C4-2B (cell line): ENCODE data around the gene MOB3B.

Source experiments
- H3K27ac ChIP-seq: fragments of 450-650 bp; 2 replicates; pipeline ENCODE4 v1.5.1; 2017
- ZFX ChIP-seq: fragments of 450-650 bp; IDR thresholded peaks from 2 replicates; pipeline ENCODE4 v1.6.1; 2017
- TF ChIP-seq, protein P1 (sequence below): fragments of 450-650 bp; conservative IDR thresholded peaks from 2 replicates; pipeline ENCODE4 v1.5.1; 2017; ENCODE audit warnings: mild to moderate bottlenecking

The MOB3B gene

GRCh38 chr9:27408001-27408400 is 121.6 kb downstream of the MOB3B start:
- H3K27ac ChIP-seq: no peak overlapping the region
- TF ChIP-seq, protein P1, sequence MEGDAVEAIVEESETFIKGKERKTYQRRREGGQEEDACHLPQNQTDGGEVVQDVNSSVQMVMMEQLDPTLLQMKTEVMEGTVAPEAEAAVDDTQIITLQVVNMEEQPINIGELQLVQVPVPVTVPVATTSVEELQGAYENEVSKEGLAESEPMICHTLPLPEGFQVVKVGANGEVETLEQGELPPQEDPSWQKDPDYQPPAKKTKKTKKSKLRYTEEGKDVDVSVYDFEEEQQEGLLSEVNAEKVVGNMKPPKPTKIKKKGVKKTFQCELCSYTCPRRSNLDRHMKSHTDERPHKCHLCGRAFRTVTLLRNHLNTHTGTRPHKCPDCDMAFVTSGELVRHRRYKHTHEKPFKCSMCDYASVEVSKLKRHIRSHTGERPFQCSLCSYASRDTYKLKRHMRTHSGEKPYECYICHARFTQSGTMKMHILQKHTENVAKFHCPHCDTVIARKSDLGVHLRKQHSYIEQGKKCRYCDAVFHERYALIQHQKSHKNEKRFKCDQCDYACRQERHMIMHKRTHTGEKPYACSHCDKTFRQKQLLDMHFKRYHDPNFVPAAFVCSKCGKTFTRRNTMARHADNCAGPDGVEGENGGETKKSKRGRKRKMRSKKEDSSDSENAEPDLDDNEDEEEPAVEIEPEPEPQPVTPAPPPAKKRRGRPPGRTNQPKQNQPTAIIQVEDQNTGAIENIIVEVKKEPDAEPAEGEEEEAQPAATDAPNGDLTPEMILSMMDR: no peak
- TF ChIP-seq ZFX: no peak

DNA sequence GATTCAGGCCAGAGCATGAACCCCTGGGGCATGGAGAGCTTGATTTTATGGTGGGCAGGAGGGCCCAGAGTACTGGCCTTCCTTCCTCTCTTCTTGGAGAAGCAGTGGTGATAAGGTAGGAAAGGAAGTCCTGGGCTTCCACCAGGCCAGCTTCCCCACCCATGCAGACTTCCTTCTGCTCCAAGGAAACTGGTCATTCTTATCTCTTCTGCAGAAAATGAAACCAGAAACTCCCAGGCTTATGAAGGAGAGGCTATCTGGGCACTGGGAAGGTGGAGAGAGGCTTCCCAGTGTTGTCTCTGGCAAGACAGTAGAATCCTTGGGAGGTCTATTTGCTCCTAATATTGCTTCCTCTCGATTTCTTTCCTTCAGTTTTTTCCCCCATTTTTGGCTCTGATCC is 122.1 kb downstream of the MOB3B start:
- no peak overlapping the region for H3K27ac ChIP-seq
- no peak for TF ChIP-seq ZFX
- TF ChIP-seq, protein P1: no peak

DNA sequence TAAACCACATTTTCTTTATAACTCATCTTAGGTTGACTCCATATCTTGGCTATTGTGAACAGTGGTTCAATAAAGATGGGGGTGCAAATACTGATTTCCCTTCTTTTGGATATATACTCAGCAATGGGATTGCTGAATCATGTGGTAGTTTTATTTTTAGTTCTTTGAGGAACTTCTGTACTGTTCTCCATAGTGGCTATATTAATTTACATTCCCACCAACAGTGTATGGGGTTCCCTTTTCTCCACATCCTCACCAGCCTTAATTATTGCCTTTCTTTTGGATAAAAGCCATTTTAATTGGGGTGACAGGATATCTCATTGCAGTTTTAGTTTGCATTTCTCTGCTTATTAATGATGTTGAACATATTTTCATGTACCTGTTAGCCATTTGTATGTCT is 125.0 kb downstream of the MOB3B start:
- no peak overlapping the region for H3K27ac ChIP-seq
- no peak for TF ChIP-seq ZFX
- TF ChIP-seq, protein P1: no peak

GRCh38 chr9:27402626-27403025 is 127.0 kb downstream of the MOB3B start:
- TF ChIP-seq ZFX: no peak
- TF ChIP-seq, protein P1: no peak
- no peak overlapping the region for H3K27ac ChIP-seq

DNA sequence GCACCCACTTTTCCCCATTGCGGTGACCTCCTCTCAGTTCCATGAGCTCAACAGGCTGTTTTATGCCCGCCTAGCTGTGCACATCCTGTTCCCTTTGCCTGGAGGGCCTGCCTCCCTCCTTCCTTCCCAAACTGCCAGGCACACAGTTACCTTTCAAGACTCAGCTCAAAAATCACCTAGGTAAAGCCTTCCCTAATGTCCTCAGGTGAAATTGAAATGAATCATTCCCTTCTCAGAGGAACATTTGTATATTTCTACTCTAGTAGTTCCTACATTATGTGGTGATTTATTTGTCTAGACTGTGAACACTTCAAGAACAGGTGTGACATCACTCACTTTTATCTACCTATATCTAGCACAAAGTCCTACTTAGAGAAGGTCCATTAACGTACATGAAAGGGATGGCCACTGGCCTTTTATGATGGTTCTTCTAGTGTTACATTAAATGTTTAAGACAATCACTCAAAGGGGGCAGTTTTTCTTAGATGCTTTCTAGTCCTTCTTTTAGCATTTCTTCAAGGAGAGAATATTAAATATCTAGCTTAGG is 129.2 kb downstream of the MOB3B start:
- TF ChIP-seq, protein P1: no peak
- TF ChIP-seq ZFX: no peak
- no peak overlapping the region for H3K27ac ChIP-seq

DNA sequence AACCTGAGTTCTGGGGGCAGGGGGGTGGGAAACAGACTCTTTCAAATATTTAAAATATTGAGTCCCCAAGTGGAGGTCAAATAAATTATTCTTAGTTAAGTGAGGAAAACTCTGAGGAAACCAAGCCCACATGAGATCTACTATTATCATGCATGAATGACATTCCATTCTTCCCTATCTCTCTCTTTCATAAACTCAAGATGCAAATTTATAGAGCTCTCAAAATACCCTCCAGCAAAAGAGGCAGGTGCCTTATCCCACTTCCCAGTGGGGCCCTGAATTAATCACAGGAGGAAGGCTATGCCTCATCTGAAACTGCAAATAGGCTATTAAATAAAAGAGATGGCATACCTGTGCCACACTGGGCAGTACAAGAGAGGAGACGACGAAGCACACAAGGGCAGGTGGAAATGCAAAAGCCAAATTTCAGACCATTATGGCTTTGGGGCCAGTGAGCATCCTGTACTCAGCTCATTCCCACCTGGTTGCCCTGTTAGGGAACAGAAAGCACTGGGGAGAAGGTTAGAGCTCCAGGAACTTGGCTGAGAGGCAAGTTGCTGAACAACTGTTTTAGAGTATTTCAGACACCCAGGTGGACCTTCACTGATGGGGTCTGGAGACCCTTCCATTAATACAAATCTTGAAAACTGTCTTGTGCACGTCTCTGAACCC is 130.5 kb downstream of the MOB3B start:
- no peak for TF ChIP-seq ZFX
- TF ChIP-seq, protein P1: no peak
- no peak overlapping the region for H3K27ac ChIP-seq

DNA sequence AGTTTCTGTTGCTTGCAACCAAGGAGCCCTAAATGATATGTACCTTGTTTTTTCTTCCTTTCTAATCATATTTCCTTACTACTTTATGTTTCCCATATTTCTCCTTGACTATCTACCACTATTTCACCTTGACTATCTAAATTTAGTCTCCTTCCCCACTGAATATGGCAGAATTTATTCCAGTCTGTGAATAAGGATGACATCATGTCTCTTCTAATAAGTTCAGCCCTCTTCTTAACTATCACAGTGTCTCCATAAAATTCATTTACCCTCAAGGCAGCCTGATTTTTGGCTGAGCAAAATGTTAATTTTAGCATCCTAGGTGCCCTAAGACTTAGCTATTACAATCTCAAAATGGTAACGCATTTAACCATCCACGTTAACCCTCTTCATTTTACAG is 133.1 kb downstream of the MOB3B start:
- TF ChIP-seq ZFX: no peak
- TF ChIP-seq, protein P1: no peak
- no peak overlapping the region for H3K27ac ChIP-seq
